Activated T-cell treated with anti-CD3 and anti-CD28 coated beads for 48 hours (primary cell): ENCODE data around the gene ACTR6.

ENCODE experiments used
- DNase-seq: peaks from one replicate; pipeline ENCODE4 v3.0.0-alpha.2; 2020; ENCODE audit warnings: low read depth

Gene ACTR6

DNA sequence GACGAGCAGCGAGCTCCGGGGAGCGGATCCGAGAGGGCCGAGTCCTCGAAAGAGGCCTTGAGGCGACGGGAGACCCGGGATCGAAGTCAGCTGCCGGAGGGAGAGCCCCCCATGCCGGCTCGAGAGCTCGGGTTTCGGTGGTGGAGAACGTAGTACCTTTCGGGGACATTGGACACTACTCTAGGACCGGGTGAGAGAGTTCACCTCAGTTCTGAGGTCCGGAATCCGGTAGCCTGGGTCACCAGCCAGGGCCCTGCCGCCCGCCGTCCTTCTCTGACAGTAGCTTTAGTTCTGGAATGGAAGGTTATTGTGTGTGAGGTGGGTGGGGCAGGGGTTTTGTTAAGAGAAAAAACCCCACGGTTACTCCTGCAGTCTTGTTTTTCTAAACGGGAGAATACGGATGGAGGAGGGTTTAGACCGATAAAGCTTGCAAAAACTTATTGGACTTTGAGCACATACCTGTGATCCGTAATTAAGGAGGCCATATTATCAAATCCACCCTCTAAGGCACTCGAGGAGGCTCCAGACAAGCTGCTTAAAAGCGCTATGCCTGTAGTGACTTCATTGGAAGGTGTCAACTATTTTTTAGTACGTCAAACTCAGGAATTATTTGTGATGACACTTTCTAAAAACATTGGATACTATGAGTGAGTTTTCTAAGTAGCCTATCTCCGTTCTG, 67.1 kb downstream of the ACTR6 start:
- no peak for DNase-seq

DNA sequence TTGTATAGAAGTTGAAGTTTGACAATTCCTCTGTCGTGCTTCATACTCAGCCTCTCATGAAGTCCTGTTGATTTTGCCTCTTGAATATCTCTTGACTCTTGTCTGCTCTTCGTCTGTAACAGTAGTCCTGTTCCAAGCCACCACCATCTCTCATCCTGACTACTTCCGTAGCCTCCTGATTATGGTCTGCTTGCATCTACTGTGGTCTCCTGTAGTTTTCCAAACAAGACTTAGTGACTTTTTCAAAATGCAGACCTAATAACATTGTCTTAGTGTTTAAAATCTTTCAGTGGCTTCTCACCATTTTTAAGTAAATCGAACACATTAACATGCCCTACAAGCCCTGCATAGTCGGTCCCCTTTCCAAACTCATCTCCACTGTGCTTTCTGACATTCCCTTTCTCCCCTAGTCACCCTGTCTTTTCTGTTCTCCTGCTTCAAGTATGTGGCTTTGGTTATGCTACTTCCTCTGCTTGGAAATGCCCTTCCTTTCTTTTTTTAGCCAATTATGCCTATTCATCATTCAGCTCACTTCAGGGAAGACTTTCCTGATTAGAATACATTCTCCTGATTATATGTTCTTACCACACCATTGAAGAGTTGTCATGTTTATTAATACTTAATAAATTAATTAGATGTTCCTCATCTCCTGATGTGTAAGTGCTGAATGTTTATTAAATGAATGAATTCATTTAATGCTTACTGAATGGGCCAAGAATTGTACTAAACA, 68.4 kb downstream of the ACTR6 start:
- DNase-seq = no peak

- no peak for DNase-seq
Measured at GRCh38 chr12:100273782-100274181, 73.2 kb downstream of the ACTR6 start.
